NCI-H1417 treated with DMSO at 0.1 percent for 48 hours (cell line): ENCODE measurements around the gene ENDOU.
A peak's percentile ranks its signal among the peaks of the same experiment; 100 is the strongest.

ENCODE experiments used
- DNase-seq: peaks from one replicate; lab custom pipeline; 2025; lab: John Stamatoyannopoulos, UW

Gene ENDOU

GRCh38 chr12:47718531-47718930 lies 6.8 kb downstream of the ENDOU start:
- no peak for DNase-seq

GRCh38 chr12:47717443-47718193 lies 7.7 kb downstream of the ENDOU start:
- DNase-seq = peak; percentile 15

- DNase-seq = no peak
Observed at GRCh38 chr12:47717046-47717442, 8.2 kb downstream of the ENDOU start.

GRCh38 chr12:47715877-47716548 lies 9.3 kb downstream of the ENDOU start:
- DNase-seq = no peak

GRCh38 chr12:47715393-47715876 lies 9.9 kb downstream of the ENDOU start:
- peak; percentile 15 for DNase-seq

- DNase-seq = no peak
Observed at GRCh38 chr12:47714826-47715386, 10.4 kb downstream of the ENDOU start.

- DNase-seq = no peak
Observed at GRCh38 chr12:47712171-47712570, 13.1 kb downstream of the ENDOU start.

- DNase-seq = no peak
Observed at GRCh38 chr12:47711448-47711847, 13.8 kb downstream of the ENDOU start.

- DNase-seq = no peak
Observed at GRCh38 chr12:47710278-47710677, 15.0 kb downstream of the ENDOU start.

- DNase-seq = no peak
Observed at GRCh38 chr12:47709671-47710070, 15.6 kb downstream of the ENDOU start.

- DNase-seq = no peak
Observed at GRCh38 chr12:47709237-47709636, 16.1 kb downstream of the ENDOU start.

GRCh38 chr12:47707905-47708543 lies 17.3 kb downstream of the ENDOU start:
- DNase-seq = no peak

- DNase-seq = no peak
Observed at GRCh38 chr12:47707355-47707754, 17.9 kb downstream of the ENDOU start.

GRCh38 chr12:47705566-47706425 lies 19.5 kb downstream of the ENDOU start, which contains the start of gene RPAP3:
Gene RPAP3 (minus strand): TSS chr12:47706030. CDS start chr12:47702840, 3,190 bp downstream.
- DNase-seq = peak; percentile 65

GRCh38 chr12:47705229-47705565 lies 20.1 kb downstream of the ENDOU start:
- DNase-seq = no peak

- no peak for DNase-seq
Observed at GRCh38 chr12:47704719-47705118, 20.6 kb downstream of the ENDOU start.

GRCh38 chr12:47700263-47700662 lies 25.0 kb downstream of the ENDOU start:
- DNase-seq = no peak

GRCh38 chr12:47698631-47699030 lies 26.7 kb downstream of the ENDOU start:
- no peak for DNase-seq

GRCh38 chr12:47698055-47698454 lies 27.2 kb downstream of the ENDOU start:
- DNase-seq = no peak

- no peak for DNase-seq
Observed at GRCh38 chr12:47689215-47689614, 36.1 kb downstream of the ENDOU start.

- no peak for DNase-seq
Observed at GRCh38 chr12:47687636-47688035, 37.7 kb downstream of the ENDOU start.
